Inflammatory macrophage (primary cell): ENCODE results near the gene PHACTR2.
A peak's percentile ranks its signal among the peaks of the same experiment; 100 is the strongest.
"Not testable (repeated sequence)": the region's sequence is repeated elsewhere in the genome, so short reads cannot be mapped to it uniquely, and the experiment has no call there.

Source experiments
- DNase-seq, 2 donors: peaks; one replicate each; pipeline ENCODE4 v3.0.0-alpha.2; 2020 to 2022

Gene PHACTR2

DNA sequence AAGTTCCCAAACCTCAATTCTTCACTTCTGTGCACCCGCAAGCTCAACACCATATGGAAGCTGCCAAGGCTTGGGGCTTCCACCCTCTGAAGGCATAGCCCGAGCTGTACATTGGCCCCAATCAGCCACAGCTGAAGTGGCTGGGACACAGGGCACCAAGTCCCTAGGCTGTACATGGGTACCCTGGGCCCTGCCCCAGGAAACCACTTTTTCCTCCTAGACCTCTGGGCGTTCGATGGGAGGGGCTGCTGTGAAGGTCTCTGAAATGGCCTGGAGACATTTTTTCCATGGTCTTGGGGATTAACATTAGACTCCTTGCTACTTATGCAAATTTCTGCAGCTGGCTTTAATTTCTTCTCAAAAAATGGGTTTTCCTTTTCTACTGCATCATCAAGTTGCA, 195.8 kb downstream of the PHACTR2 start:
- not testable (repeated sequence) for DNase-seq

- peak in 1 of 2 donors; percentile 2 for DNase-seq
Measured at GRCh38 chr6:143874503-143874902, 196.7 kb downstream of the PHACTR2 start.

- DNase-seq = no peak
Measured at GRCh38 chr6:143877584-143878271, 200.0 kb downstream of the PHACTR2 start.

DNA sequence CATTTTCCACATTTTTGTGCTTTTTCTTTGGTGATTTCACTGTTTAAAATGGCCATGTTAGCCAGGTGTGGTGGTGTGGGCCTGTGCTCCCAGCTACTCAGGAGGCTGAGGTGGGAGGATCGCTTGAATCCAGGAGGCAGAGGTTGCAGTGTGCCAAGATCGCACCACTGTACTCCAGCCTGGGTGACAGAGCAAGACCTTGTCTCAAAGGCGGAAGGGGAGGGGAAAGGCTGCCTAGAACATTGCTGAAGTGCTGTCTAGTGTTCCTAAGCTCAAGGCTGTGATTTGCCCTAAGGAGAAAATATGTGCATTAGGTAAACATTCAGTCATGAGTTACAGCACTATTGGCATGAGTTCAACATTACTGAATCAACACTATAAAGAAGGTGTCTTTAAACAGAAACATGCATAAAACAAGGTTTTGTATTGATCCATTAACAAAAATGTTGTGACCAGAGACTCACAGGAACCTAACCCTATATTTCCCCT, 200.6 kb downstream of the PHACTR2 start:
- DNase-seq = no peak

- DNase-seq = no peak
Measured at GRCh38 chr6:143880412-143880811, 202.6 kb downstream of the PHACTR2 start.
